ENCODE measurements around the gene EML4. TPM values are rescaled to one million over a fixed set of nuclear protein-coding genes. Genes with fewer than 3 reads are reported as not detected.

EML4 gene
- total RNA-seq, 1 experiment from 2014 or later = 107 TPM

- intact Hi-C loops (cut with micrococcal nuclease; ENCODE audit: unreplicated experiment) (no loop called here), in situ Hi-C loops (cut with HindIII; ENCODE audit: low pct_unique_long_range_greater_than_20kb, low sequenced_read_pairs) (no loop called here)
- no peak for ATAC-seq
- TF ChIP-seq POLR2AphosphoS5 (IDR thresholded peaks at IDR 0.05; ENCODE audit: low read depth, low read length) (no peak), TCF7L2 (IDR thresholded peaks at IDR 0.05; ENCODE audit: low read depth, low read length) (no peak), REST (IDR thresholded peaks at IDR 0.05; ENCODE audit: insufficient read depth in 1 of 2, low read depth in 2 of 2, low read length in 1 of 2) (no peak), CTCF (IDR thresholded peaks at IDR 0.05) (no peak), SIN3A (IDR thresholded peaks at IDR 0.05; ENCODE audit: borderline replicate concordance, insufficient read depth, low read depth, low read length) (no peak)
- no peak overlapping the region for H3K27ac ChIP-seq (ENCODE audit: low read length)
- no TSS peak for BruUV-seq (replicated peaks)
- no peaks in the 10 kb centered on the region for H3K27me3 ChIP-seq (ENCODE audit: control insufficient read depth, insufficient read depth, low read length)
- H3K9me3 ChIP-seq (ENCODE audit: control insufficient read depth, insufficient read depth, low read depth, low read length) = no peaks in the 10 kb centered on the region
- DNase-seq (ENCODE audit: low read depth, low spot score) = no peak
- H3K4me1 ChIP-seq (ENCODE audit: control insufficient read depth, insufficient read depth, low read length) = no peaks in the 10 kb centered on the region
- ChIA-PET CTCF (no interaction called here), POLR2A (no interaction called here)
- peaks cover 31% of the 10 kb centered on the region; the same call in 1 of the 2 replicates for H3K36me3 ChIP-seq (ENCODE audit: control insufficient read depth, insufficient read depth, low read length)
- H3K4me3 ChIP-seq (ENCODE audit: low read depth in 2 of 2, low read length in 2 of 2) = no peak overlapping the region
Observed at GRCh38 chr2:42284019-42284418, 114.9 kb downstream of the EML4 start.

GRCh38 chr2:42286268-42286946, 117.3 kb downstream of the EML4 start:
- ChIA-PET POLR2A (no interaction called here), CTCF (no interaction called here)
- Histone ChIP-seq H3K9me3 (ENCODE audit: control insufficient read depth, insufficient read depth, low read depth, low read length) (no peaks in the 10 kb centered on the region), H3K36me3 (ENCODE audit: control insufficient read depth, insufficient read depth, low read length) (peaks cover 28% of the 10 kb centered on the region; the same call in 1 of the 2 replicates), H3K27ac (ENCODE audit: low read length) (no peak overlapping the region), H3K4me3 (ENCODE audit: low read depth in 2 of 2, low read length in 2 of 2) (no peak overlapping the region), H3K4me1 (ENCODE audit: control insufficient read depth, insufficient read depth, low read length) (no peaks in the 10 kb centered on the region), H3K27me3 (ENCODE audit: control insufficient read depth, insufficient read depth, low read length) (no peaks in the 10 kb centered on the region)
- intact Hi-C loops (cut with micrococcal nuclease; ENCODE audit: unreplicated experiment) (no loop called here), in situ Hi-C loops (cut with HindIII; ENCODE audit: low pct_unique_long_range_greater_than_20kb, low sequenced_read_pairs) (no loop called here)
- BruUV-seq (replicated peaks) = no TSS peak
- ATAC-seq (no peak), DNase-seq (ENCODE audit: low read depth, low spot score) (no peak)
- TF ChIP-seq POLR2AphosphoS5 (IDR thresholded peaks at IDR 0.05; ENCODE audit: low read depth, low read length) (no peak), TCF7L2 (IDR thresholded peaks at IDR 0.05; ENCODE audit: low read depth, low read length) (no peak), REST (IDR thresholded peaks at IDR 0.05; ENCODE audit: insufficient read depth in 1 of 2, low read depth in 2 of 2, low read length in 1 of 2) (no peak), SIN3A (IDR thresholded peaks at IDR 0.05; ENCODE audit: borderline replicate concordance, insufficient read depth, low read depth, low read length) (no peak), CTCF (IDR thresholded peaks at IDR 0.05) (no peak)

Measured in Panc1 (cell line).